Lower lobe of right lung (tissue), 2 donors: ENCODE results near the gene TPP2. TPM values are rescaled to one million over a fixed set of nuclear protein-coding genes. Genes with fewer than 3 reads are reported as not detected.

Experiments used
- ATAC-seq, 2 donors: fragments of 200-7000 bp; cut with Tn5 transposase; one replicate each; pipeline ENCODE4 v1.9.1; 2020 to 2022; ENCODE audit warnings: mild to moderate bottlenecking in 2 of 2, moderate library complexity in 2 of 2
- DNase-seq: peaks from one replicate; pipeline ENCODE4 v3.0.0-alpha.2; 2020
- H3K27ac ChIP-seq: fragments of 200-600 bp; one replicate; pipeline ENCODE4 v1.8.0; 2022
- H3K27me3 ChIP-seq: fragments of 200-600 bp; one replicate; pipeline ENCODE4 v1.8.0; 2022; ENCODE audit warnings: low read depth
- H3K36me3 ChIP-seq: fragments of 200-600 bp; one replicate; pipeline ENCODE4 v1.8.0; 2022; ENCODE audit warnings: mild to moderate bottlenecking
- H3K4me1 ChIP-seq: fragments of 200-600 bp; one replicate; pipeline ENCODE4 v1.8.0; 2022
- H3K4me3 ChIP-seq: fragments of 200-600 bp; one replicate; pipeline ENCODE4 v1.8.0; 2022; ENCODE audit warnings: mild to moderate bottlenecking
- H3K9me3 ChIP-seq: fragments of 200-600 bp; one replicate; pipeline ENCODE4 v1.8.0; 2022
- intact Hi-C: fragments of 100-400 bp; cut with DNase I; formaldehyde crosslinking; loops from one replicate; pipeline ENCODE4 v1.11.0; 2022
- total RNA-seq: library from RNA; stranded (reverse); fragmentation: NEBNext Ultra II Directional; extraction: Animal tissue kit (Norgen Biotek cat#: 25700); gene quantifications from one replicate; pipeline ENCODE4 v1.2.1, GENCODE V29; 2021
- TF ChIP-seq, protein P1 (sequence below): fragments of 200-600 bp; IDR thresholded peaks from one replicate; pipeline ENCODE4 v1.8.0; 2022; ENCODE audit warnings: antibody characterized with exemption, mild to moderate bottlenecking
- donor health status: DM: no; HTN: yes; CAD: no; lungs with severe emphysema.

The TPP2 gene
- total RNA-seq, 1 donor from 2014 or later: 41.7 TPM

DNA sequence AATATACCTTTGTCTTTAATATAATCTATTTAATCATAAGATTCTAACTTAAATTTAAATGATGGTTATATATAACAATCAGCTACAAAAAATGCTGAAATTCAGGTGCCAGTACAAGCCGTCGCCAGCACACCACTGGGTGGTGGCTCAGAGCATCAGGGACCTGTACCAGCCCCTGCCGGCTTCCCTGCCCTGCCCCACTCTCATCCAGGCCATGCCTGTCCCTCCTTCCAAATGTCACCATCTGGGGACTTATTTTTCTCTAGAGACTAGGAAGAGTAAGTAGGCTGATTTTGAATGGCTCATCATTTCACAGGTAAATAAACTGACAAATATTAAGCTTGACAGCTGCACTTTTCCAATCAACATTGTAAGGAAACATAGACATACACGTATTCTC lies 96.5 kb downstream of the TPP2 start:
- H3K4me3 ChIP-seq: no peak overlapping the region
- no peak for DNase-seq
- peaks cover 10% of the 10 kb centered on the region for H3K27me3 ChIP-seq
- no peaks in the 10 kb centered on the region for H3K4me1 ChIP-seq
- no peaks in the 10 kb centered on the region for H3K36me3 ChIP-seq
- TF ChIP-seq, protein P1, sequence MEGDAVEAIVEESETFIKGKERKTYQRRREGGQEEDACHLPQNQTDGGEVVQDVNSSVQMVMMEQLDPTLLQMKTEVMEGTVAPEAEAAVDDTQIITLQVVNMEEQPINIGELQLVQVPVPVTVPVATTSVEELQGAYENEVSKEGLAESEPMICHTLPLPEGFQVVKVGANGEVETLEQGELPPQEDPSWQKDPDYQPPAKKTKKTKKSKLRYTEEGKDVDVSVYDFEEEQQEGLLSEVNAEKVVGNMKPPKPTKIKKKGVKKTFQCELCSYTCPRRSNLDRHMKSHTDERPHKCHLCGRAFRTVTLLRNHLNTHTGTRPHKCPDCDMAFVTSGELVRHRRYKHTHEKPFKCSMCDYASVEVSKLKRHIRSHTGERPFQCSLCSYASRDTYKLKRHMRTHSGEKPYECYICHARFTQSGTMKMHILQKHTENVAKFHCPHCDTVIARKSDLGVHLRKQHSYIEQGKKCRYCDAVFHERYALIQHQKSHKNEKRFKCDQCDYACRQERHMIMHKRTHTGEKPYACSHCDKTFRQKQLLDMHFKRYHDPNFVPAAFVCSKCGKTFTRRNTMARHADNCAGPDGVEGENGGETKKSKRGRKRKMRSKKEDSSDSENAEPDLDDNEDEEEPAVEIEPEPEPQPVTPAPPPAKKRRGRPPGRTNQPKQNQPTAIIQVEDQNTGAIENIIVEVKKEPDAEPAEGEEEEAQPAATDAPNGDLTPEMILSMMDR: no peak
- intact Hi-C loops: no loop called here
- H3K27ac ChIP-seq: no peak overlapping the region
- no peaks in the 10 kb centered on the region for H3K9me3 ChIP-seq
- ATAC-seq: no peak

DNA sequence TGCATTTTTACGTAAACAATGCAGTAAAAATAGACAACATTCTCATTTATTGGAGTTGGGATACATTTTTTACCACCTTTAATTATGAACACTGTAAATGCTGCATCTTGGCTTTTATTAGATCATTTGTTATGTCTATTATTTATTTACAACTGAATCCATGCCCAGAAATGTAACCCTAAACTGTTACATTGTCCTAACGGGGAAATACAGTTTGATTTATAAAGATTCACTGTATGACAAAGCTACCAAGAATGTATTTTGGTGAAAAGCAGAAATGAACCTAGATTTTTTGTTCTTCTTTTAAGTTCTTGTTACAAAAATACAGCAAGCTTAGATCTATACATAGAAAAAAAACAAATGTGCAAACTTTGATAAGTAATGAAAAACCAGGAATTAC lies 97.0 kb downstream of the TPP2 start:
- H3K9me3 ChIP-seq: no peaks in the 10 kb centered on the region
- ATAC-seq: no peak
- TF ChIP-seq, protein P1: no peak
- DNase-seq: no peak
- H3K27me3 ChIP-seq: peaks cover 10% of the 10 kb centered on the region
- no peak overlapping the region for H3K27ac ChIP-seq
- no peak overlapping the region for H3K4me3 ChIP-seq
- no peaks in the 10 kb centered on the region for H3K36me3 ChIP-seq
- no peaks in the 10 kb centered on the region for H3K4me1 ChIP-seq
- intact Hi-C loops: no loop called here

DNA sequence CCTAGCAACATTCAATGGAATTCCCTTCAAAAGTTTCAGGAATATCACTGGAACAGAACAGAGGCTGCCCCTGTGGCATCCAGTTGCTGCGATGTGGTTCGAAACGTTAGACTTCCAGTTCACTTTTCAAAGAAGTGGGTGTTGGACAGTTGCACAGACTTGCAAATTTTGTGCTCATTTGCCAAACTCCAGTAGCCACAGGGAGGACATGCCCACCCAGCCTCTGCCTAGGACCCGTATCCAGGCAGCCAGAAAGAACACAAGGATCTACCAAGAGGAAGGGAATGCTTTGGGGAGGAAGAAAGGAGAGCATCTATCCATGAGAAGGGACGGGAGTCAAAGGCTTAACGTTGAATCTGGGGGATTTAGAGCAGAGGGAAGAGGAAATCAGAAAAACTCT lies 98.2 kb downstream of the TPP2 start, which contains the start of gene METTL21C:
Gene METTL21C, minus strand, starts transcription at position 108 of the 400 bp plus-strand sequence. CDS start 546 bp downstream, outside the sequence.
- H3K27ac ChIP-seq: no peak within 1 kb of the TSS
- DNase-seq: no peak
- peaks cover 10% of the 10 kb centered on the region for H3K27me3 ChIP-seq
- no peak within 1 kb of the TSS for H3K4me3 ChIP-seq
- TF ChIP-seq, protein P1: no peak
- no peaks in the 10 kb centered on the region for H3K9me3 ChIP-seq
- intact Hi-C loops: no loop called here
- no peaks in the 10 kb centered on the region for H3K4me1 ChIP-seq
- no peaks in the 10 kb centered on the region for H3K36me3 ChIP-seq
- no peak for ATAC-seq

DNA sequence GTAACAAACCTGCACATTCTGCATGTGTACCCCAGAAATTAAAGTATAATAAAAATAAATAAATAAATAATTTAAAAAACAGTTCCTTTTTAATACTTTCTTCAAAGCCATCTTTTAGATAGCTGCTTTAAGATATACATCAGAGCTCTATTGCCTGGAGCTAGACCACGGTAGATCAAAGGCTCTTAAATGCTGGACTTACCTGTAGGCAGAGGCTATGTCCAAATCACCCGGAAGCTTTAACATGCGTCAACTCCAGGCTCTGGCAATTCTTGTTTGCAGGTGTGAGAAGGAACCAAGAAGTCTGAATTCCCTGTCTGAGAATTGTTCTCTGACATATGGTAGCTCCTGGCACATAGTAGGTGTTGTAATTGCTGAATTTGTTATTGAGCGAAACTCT lies 99.7 kb downstream of the TPP2 start:
- Histone ChIP-seq H3K9me3 (no peaks in the 10 kb centered on the region), H3K27ac (no peak overlapping the region), H3K4me3 (no peak overlapping the region), H3K4me1 (no peaks in the 10 kb centered on the region), H3K36me3 (no peaks in the 10 kb centered on the region), H3K27me3 (peaks cover 10% of the 10 kb centered on the region)
- no peak for ATAC-seq
- intact Hi-C loops: no loop called here
- no peak for DNase-seq
- TF ChIP-seq, protein P1: no peak

DNA sequence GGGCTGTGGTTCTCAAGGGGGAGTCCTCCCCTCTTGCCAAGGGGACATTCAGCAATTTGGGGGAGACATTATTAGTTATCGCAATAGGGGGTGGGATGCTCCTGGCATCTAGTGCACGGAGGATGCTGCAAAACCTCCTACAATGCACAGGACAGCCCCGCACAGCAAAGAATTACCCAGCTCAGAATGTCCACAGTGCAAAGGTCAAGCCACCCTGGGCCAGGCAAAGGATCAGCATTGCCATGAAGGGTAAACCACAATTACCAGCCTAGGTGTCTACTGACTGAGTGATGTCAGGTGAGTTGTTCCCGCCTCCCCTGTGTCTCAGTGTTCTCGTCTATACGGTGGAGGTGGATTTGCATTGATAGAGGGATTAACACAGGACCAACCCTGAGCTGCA lies 100.5 kb downstream of the TPP2 start:
- no peaks in the 10 kb centered on the region for H3K4me1 ChIP-seq
- H3K27me3 ChIP-seq: peaks cover 10% of the 10 kb centered on the region
- H3K9me3 ChIP-seq: no peaks in the 10 kb centered on the region
- no peak overlapping the region for H3K27ac ChIP-seq
- intact Hi-C loops: no loop called here
- H3K4me3 ChIP-seq: no peak overlapping the region
- no peaks in the 10 kb centered on the region for H3K36me3 ChIP-seq
- TF ChIP-seq, protein P1: no peak
- DNase-seq (no peak), ATAC-seq (no peak)
